HG02870 (cell line): Measurements from ENCODE around the gene LPGAT1.
A peak's percentile ranks its signal among the peaks of the same experiment; 100 is the strongest.
"Not testable (repeated sequence)": the region's sequence is repeated elsewhere in the genome, so short reads cannot be mapped to it uniquely, and the experiment has no call there.

Experiments
- ATAC-seq: cut with Tn5 transposase; IDR thresholded peaks from one replicate; pipeline ENCODE4 v1.9.1; 2021; ENCODE audit warnings: mild to moderate bottlenecking, moderate library complexity; ENCODE audit not compliant: unreplicated experiment

LPGAT1 gene

GRCh38 chr1:211705467-211706091 lies 125.0 kb downstream of the LPGAT1 start:
- no peak for ATAC-seq

- no peak for ATAC-seq
Measured at GRCh38 chr1:211704543-211704942, 126.0 kb downstream of the LPGAT1 start.

- no peak for ATAC-seq
Measured at GRCh38 chr1:211703812-211704537, 126.6 kb downstream of the LPGAT1 start.

GRCh38 chr1:211701733-211702132 lies 128.8 kb downstream of the LPGAT1 start:
- ATAC-seq: no peak

DNA sequence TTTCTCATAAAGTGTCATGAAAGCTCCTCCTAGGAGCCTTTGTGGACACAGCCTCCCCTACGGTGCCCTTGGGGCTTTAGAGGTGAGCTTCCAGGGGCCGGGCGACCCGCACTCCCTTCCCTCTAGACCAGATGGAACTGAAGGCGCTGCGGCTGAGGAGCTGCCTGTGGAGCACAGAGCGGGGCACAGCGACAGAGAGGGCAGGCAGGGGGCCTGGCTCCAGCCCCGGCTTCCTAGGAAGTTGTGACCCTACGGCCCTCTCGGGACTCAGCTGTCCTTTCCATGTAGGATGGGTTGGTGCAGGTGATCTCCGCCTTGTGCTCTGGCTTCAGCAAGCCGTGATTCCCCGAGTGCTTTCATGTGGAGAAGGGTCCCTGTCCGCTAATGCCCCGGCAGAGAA lies 131.5 kb downstream of the LPGAT1 start:
- no peak for ATAC-seq

DNA sequence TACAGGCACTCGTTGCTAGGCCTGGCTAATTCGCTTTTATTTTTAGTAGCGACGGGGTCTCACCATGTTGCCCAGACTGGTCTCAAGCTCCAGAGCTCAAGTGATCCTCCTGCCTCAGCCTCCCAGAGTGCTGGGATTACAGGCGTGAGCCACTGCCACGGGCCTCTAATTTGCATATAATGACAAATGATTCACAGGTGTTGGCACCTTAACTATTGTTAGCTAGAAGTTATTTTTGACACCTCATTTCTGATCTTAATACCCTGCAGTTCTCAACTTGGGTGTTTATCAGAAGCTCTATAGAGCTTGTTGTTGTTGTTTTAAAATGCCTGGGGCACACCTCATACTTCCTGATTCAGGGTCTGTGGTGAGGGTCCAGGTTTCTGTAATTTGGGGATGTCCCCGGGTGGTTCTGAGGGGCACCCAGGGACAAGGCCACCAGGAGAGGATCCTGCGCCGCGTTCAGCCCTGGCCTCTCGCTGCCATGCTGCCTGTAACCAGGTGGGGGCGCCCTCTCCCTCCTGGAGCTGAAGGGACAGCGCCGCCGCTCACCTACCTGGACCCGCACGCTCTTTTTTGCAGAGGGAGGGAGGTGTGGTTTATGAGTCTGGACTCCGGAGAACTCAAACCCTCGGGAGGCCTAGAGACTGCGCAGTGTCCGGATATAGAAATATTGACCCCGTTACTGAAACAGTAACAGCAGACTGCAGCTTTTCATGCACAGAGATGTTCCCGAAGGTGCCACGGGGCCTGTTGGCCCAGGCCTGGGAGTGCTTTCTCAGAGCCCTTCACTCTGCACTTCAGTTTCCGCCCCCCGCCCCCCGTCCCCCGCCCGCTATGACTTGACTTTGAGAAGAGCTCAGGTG lies 132.2 kb downstream of the LPGAT1 start:
- peak; percentile 56 for ATAC-seq

- ATAC-seq: peak; percentile 38
Measured at GRCh38 chr1:211697356-211697755, 133.2 kb downstream of the LPGAT1 start.

DNA sequence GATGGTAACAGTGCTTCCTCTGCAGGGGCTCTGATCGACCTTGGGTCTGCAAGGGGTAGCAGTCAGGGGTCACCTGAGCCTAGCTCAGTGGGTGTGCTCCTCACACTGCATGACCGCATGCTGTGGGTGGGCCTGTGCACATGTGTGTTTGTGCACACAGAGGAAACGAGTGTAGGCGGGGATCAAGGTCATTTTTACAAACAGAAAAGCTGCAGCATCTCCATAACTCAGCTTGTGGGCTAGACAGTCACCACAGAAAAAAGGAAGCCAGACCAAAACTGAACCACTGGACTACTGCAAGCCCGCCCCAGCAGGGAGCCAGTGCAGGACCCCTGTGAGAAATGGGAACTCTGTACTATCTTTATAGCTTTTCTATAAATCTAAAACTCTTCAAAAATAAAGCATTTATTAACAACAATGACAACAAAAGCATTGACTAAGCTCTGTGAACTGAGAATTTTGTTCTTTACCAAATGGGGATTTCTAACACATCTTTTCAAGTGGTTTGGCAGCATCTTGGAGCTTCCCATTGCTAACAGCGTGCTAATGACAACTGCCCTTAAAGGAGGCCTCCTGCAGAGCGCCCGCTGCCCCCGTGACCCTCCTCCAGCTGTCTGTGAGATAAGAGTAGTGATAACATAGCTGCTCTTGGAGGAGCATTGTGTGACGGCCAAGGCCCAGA lies 135.3 kb downstream of the LPGAT1 start:
- peak; percentile 59 for ATAC-seq

DNA sequence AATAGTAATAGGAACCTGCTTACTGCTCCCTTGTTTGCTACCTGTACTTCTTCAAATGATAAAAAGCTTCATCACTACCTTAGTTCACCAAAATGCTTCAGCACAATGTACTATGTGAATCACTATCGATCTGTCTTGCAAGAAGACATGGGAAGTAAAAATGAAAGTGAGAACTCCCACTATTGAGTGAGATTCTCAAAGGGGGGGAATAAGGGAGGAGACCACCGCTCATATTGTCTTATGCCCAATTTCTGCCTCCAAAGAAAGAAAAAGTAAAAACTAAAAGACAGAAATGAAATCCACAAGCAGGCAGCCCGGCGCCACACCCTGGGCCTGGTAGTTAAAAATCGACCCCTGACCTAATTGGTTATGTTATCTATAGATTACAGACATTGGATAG lies 136.7 kb downstream of the LPGAT1 start:
- ATAC-seq: not testable (repeated sequence)
